Left renal cortex interstitium (tissue), 4 donors: ENCODE results near the gene IDI1. TPM values are rescaled to one million over a fixed set of nuclear protein-coding genes. Genes with fewer than 3 reads are reported as not detected.
"Not testable (repeated sequence)": the region's sequence is repeated elsewhere in the genome, so short reads cannot be mapped to it uniquely, and the experiment has no call there.

Source experiments
- DNase-seq, 4 donors: peaks; one replicate each; pipeline ENCODE4 v3.0.0-alpha.2; 2013; ENCODE audit warnings: low read depth in 4 of 4, low spot score in 2 of 4, missing footprints in 1 of 4
- polyA plus RNA-seq, 4 donors: library from polyadenylated mRNA; unstranded; fragments of 120-200 nt; gene quantifications; one replicate each; pipeline ENCODE4 v1.2.1, GENCODE V29; 2013; ENCODE audit not compliant: insufficient read length in 4 of 4

The IDI1 gene
- polyA plus RNA-seq, 4 donors, result 64.4 to 72.0 (median 71.2) TPM

DNA sequence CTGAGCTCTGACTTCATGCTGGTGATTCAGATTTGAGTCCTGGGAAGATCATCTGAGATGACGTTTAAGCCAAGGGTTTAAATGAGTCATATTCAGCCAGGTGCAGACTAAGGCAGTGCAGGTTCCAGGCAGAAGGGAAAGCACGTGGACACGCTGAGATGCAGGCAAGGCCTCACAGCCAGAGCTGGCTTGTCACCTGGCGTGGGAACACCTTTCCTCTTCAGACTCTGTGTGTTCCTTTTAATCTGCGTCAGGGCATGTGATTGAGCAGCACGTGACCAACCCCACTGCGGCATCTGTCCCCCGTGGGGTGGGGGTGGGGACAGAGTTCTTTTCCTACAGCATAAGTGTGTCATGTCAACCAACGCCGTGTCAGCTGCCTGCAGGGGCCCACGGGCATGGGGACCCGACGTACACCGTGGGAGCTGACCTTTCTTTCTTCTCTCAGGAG is 12.6 kb downstream of the IDI1 start:
- DNase-seq, result no peak

DNA sequence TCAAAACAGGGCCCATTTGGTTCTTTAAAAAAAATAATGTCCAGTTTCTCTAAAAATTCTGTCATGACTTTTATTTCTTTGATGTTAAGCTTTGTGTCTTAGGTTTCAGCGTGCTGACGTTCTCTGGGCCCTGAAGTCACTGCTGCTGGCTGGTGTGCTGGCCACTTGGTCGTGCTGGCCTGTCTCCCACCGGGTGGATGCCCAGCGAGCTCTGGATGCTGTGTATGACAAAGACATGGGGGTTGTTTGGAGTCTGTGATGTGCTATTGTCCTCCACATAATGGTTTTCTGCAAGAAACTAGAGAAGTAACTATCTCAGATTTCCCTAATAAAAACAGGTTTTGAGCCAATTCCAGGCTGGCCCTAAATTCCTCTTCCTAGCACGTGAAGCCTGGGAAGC is 13.7 kb downstream of the IDI1 start:
- no peak for DNase-seq

DNA sequence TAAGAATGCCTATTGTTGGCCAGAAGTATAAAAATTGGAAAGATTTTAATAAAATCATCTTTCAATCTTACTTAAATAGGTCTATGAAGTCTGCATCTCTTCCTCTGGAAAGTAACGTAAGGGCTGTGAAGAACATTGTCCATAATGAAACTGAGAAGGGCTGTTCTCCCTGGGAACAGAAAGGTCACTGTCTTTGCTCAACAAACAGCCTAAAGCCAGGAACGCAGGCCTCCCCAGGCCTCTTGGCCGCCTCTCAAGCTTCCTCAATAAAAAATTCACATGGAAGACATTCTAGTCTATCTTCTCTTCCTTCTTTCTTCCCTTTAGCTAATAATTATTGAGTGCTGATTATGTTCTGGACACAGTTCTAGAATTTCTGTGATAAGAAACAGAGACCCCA is 14.2 kb downstream of the IDI1 start:
- DNase-seq, result no peak

DNA sequence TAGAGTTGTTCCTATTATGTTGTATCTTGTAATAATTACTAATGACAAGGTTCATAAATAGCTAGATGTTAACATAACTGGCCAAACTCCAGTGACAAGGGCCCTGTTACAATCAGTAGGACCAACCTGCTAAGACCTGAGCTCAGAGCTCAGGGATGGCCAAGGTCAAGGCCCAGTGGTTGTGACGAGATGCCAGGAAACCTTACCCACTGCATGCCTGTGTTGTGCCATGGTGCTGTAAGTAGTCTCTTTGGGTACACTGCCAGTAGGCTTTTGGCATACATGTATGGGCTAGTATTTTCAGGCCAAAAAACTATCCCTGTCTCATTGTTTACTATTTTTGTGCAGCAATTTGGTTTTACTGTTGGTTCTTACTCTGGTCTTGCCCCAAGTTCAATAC is 15.3 kb downstream of the IDI1 start:
- no peak for DNase-seq

DNA sequence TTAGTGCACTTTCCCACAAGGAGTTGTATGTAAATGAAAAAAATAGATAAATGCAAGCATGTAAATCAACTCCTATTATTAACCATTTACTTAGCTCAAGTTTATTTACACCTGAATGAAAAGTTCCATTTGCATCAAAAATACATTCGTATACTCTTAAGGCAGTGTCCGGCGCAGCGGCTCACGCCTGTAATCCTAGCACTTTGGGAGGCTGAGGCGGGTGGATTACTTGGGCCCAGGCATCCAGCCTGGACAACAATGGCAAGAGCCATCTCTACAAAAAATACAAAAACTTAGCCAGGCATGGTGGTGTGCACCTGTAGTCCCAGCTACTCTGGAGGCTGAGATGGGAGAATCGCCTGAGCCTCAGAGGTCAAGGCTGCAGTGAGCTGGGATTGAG is 19.1 kb downstream of the IDI1 start:
- DNase-seq, result no peak

DNA sequence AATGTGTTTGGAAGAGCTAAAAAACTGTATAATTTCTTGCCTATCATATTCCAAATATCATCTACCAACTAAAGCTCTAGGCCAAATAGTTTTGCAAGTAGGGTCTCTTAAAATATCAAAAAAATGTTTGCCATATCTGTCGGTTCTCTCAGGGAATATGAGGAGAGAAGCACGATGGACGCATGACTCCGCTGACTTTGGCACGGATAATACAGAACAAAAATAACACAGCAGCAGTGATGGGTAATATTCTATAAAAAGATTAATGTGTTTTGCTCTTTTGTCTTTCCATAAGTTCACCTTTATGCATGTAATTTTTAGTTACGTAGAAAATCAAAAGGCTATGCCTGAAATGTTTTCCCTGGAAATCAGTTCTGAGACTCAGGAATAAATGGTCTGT is 22.3 kb downstream of the IDI1 start:
- DNase-seq, result no peak

DNA sequence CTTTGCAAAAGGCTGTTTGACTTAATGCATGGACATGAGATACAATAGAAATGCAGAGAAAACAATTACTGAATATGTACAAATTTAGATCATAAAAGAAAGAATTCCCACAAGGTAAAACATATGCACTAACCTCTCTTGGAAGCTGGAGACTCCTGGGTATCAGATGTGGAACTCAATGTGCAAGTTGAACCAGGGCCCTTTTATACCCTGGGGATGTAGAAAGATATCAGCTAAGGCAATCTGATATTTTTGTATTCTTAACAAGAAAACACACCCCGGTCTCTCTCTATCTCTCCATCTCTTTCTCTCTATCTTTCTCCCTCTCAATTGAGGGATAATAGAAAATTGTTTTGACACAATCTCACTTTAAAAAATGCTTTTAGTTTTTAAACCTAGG is 23.2 kb downstream of the IDI1 start, which contains the start of gene IDI2:
IDI2 (minus strand) TSS at position 177 of the 400 bp plus-strand sequence. CDS start 1,136 bp downstream, outside the sequence.
- no peak for DNase-seq

DNA sequence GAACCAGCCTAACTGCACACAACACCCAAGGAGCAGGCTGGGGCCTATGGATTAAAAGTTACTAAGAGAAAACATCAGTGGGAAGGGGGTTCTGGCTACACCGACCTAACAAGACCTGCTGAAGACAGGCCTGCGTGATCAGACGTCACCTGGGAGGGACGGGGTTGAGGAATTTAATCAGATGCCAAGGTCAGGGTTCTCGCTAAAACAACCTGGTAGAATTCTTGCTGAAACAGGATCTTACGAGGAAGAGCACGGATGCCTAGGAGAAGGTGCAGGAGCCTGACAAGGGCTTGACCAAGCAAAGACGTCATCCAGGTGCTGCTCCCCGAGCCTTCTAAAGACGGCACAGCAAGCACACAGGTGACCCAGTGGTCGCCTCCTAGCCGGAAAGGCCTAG is 24.8 kb downstream of the IDI1 start:
- DNase-seq, result no peak

DNA sequence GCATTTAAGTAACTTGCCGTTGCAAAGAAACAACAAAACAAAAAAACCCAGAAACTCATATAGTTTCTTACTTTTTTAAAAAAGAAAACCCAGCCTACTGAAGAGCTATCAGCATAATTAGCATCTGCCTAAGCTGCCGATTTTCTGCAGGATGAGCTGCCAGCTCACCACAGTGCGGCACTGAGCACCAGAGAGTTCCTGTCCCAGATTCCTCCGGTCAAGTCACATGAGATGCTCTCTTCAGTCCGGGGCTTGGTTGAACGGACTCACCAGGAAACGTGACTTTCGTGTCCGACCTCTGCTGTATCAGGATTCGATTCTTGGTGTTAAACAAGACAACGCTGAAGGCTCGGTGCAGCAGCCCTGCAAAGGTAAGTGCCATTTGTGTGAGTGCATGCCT is 26.5 kb downstream of the IDI1 start:
- DNase-seq, result no peak

DNA sequence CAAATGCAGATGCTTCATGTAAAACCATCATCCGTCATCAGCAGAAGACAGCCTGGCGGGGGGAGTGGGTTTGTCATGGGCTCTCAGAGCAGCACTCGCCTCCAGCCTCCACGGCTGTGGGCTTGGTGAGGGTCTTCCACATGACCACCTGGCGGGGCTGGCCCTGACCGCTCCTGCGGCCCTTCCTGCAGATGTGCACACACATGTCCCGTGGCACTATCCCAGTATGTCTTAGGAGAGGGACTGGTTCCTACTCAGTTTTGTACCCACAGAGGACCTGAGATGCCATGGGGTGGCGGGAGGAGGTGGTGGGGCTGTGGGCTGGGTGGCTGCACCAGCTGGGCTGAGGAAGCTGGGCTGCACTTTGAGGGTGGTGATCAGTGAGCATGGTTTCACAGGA is 28.0 kb downstream of the IDI1 start:
- DNase-seq, result no peak

DNA sequence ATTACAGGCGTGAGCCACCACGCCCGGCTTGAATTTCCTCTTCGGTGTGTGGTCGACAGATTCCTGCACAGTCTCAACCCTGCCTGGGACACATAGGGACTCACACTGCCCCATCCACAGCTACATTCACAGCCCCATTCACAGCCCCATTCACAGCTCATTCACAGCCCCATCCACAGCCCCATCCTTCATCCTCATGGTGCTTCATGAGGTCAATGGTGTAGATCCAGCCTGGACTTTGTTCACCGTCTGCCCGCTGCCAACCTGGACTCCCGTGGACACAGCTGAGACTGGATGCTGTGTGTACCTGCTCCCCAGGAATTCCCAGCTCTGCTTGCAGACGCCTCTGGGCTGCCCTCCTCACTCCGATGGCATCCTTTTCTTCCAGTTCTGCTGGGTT is 28.5 kb downstream of the IDI1 start:
- no peak for DNase-seq

DNA sequence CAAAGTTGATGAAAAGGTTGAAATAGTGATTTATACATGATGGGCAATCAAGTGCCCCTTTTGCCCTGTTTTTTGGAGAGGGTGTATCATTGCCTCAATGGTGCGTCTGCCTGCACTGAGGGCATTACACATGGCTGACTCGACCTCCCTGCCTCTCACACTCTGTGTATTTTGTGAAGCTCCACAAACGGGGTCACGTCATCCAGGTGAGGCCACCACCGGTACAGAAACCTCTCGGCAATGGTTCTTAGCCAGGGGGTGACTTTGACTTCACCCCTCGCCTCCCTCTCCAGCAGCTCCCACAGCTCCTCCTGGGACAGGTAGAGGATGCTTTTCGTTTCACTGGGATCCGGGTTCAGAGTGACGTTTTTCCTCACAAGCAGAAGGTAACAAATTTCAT is 29.6 kb downstream of the IDI1 start:
- no peak for DNase-seq

DNA sequence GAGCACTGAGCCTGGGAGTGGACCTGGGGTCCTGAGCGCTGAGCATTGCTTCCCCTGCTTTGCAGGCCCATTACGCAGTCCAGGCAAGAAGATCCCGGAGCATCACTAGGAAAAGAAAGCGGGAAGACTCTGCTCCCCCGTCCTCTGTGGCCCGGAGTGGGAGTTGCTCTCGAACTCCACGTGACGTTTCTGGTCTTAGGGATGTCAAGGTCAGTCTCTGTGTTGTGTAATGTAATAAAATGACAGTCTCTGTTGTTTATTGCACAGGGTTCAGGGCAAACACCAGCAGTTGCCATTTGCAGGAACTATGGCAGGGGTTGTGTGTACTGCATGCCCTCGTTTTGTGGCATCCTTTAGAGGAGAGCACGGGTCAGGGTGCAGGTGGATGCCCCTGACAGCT is 33.2 kb downstream of the IDI1 start:
- no peak for DNase-seq

DNA sequence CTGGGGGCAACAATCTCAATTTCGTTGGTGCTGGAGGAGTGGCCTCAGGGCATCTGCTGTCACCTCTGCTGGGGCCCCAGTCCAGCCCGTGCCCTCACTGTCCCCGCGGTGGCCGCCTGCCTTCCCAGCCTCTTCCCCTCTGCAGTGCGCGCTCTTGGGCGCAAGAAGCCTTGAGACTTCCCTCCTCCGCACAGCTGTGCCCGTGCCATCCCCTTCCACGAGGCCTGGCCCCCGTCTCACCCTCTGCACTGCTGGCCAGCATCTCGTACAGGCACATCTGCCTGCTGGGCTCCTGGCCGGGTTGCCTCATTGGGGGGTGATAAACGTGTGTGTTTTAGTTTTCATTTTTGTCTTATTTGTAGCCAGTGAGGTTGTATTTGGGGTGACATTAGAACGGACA is 37.2 kb downstream of the IDI1 start:
- no peak for DNase-seq

DNA sequence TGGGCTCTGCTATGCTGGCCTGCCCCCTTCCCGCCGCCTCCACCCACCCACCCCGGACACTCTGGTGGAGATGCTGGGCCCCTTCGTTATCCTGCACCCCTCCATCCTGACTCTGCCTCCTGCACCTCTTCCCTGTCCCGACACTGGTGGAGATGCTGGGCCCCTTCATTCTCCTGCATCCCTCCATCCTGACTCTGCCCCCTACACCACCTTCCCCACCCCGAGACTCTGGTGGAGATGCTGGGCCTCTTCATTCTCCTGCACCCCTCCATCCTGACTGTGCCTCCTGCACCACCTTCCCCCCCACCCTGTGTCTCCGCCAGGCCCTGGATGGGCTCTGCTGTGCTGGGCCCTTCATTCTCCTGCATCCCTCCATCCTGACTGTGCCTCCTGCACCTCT is 38.2 kb downstream of the IDI1 start:
- DNase-seq, result no peak

DNA sequence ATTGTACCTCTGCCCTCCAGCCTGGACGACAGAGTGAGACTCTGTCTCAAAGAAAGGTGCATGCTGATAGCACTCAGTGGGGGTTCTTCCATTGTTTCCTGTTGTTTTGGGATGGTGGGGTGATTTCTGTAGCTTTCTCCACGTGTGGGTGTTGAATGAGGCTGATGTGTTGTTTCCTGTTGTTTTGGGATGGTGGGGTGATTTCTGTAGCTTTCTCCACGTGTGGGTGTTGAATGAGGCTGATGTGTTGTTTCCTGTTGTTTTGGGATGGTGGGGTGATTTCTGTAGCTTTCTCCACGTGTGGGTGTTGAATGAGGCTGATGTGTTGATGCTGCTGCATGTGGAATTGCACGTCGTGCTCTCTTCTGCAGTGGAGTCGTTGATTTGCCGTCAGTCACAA is 39.0 kb downstream of the IDI1 start:
- not testable (repeated sequence) for DNase-seq

DNA sequence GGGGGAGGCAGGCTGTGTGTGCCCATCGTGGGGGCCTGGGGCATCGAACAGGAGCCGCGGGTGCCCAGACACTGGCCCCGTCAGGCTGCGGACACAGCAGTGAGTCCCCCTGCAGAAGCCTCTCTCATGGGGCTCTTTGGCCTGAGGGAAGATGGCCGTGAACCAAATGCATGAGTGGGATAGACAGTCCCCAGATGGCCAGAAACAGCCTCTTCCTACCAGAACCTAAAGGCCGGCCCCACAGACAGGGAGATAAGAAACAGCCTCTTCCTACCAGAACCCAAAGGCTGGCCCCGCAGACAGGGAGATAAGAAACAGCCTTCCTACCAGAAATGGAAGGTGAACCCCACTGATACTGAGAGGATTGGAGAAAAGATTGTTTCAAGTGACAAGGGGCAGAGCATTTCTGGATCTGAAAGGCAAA is 39.8 kb downstream of the IDI1 start:
- no peak for DNase-seq

DNA sequence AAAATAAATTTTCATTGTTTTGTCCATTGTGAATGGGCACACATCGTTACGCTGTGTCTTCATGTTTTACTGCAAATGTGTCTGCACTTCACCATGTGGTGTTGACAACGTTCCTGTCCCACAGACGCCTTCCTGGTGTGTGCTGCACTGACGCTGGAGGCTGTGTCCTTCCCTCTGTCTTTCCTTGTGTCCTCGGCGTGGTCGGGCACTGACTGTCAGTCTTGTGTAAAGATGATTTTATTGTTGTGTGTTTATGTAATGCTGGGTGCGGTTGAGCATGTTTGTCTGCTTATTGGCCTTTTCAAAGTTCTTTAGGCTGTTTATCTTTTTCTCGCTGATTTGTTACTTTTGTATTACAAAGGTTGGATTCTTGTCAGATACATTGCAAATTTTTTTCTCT is 41.3 kb downstream of the IDI1 start:
- no peak for DNase-seq

DNA sequence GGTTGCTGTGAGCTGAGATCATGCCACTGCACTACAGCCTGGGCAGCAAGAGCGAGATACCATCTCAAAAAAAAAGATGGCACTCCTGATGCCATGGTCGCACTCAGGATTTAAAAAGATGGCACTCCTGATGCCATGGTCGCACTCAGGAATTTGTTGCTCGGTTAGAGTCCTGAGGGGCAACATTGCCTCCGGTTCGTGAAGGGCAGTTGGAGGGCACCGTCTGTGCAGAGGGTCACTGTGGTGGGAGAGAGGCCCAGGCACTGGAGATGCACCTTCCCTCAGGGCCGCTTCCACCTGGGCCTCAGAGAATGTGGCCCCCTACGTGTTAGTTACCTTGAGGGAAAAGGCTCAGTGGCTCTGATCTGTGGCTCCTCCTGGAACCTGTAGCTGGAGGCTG is 42.3 kb downstream of the IDI1 start:
- DNase-seq, result no peak

DNA sequence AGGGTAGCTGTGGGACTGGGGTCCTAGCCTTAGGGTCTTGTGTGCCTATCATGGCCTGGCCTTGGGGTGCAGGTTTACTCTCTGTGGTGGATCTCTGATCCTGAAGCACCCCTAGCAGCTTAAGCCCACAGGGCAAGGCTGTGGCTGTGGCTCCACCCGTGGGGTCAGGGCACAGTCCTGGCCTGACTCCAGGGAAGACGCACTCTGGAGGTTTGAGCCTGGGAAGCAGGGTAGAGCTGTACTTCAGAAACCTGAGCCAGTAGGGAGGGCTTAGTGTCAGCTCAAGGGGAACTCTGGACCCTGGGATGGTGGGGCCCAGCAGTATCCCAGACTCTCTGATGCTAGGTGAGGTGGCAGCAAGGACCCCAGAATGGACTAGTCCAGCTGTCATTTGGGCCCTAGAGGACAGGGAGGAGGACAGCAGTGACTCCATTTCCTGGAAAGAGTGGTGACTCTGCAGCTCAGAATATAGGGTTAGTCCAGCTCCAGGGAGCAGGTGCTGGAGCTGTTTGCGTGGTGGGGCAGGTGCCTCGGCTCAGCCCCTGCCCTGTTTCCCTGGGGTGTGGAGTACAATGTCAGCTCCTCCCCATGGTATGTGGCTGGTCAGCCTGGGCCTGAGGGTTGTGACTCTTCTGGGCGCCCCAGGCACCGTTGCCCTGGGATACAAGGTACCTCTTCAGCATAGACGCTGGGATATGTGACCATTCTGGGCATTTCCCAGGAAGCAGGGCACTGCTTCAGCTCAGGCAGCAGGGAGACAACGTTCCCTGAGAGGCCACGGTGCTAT is 44.8 kb downstream of the IDI1 start:
- DNase-seq, result no peak

DNA sequence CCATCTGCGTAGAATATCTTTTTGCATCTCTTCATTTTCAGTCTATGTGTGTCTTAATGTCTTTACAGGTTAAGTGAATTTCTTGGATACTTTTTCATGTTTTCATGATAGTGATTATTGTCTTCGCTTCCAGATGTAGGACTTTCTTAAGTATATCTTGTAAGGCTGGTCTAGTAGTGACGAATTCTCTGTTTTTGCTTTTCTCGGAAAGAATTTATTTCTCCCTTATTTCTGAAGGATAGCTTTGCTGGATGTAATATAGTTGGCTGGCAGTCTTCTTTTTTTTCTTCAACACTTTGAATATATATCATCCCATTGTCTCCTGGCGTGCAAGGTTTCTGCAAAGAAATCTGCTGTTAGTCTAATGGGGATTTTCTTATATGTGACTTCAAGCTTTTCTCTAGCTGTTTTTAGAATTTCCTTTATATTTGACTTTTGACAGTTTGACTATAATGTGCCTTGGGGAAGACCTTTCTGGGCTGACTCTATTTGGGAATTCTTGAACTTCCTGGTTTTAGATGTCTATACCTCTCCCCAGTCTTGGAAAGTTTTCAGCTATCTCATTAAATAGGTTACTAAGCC is 46.4 kb downstream of the IDI1 start:
- DNase-seq, result no peak

DNA sequence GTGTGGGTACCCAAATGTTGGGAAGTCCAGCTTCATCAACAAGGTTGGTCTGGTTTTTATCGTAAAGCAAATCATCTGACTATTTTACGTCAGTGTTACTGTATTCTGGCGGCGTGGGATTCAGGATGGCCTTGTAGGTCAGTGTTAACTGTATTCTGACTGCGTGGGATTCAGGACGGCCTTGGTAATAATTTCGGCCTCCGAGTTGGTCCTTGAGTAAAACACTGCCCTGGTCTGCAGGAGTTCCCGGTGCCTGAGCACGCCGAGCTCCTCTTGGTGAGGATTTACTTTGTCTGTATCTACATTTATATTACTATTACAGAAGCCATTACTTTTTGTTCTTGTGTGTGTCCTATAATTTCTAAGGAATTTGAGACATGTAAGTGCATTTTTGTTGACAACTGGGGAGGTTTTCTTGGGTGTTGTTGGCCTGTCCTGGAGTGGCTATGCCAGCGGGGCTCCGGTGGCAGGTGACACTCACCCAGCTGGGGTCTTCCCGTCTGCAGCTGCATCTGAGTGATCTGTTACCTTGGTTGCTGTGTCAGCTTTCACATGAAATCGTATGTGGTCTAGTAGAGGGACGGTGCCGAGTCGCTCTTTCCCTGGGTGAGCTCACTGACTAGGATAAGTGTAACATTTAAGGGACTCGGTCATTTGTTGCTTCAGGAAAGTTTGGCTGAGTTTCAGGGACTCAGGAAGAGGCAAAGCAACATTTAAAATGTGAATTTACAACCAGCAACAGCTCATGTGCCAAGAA is 51.5 kb downstream of the IDI1 start:
- no peak for DNase-seq
